HL-60 (cell line): ENCODE results near the gene OR10G7.

ENCODE experiments used
- CTCF ChIP-seq: IDR thresholded peaks from one replicate; pipeline ENCODE4 v1.5.1; 2011; ENCODE audit warnings: low read length, control low read depth, inconsistent platforms; ENCODE audit not compliant: insufficient read depth
- REST ChIP-seq: IDR thresholded peaks from 2 replicates; pipeline ENCODE4 v1.6.1; 2012; ENCODE audit warnings: low read depth; ENCODE audit not compliant: insufficient replicate concordance

GRCh38 chr11:124050748-124051147, 9.6 kb upstream of the OR10G7 start:
- TF ChIP-seq CTCF, result no peak
- no peak for TF ChIP-seq REST
